Right ventricle myocardium superior (tissue), 1 donor: ENCODE measurements around the gene RPS6KC1. TPM values are rescaled to one million over a fixed set of nuclear protein-coding genes. Genes with fewer than 3 reads are reported as not detected.
A peak's percentile ranks its signal among the peaks of the same experiment; 100 is the strongest.

Experiments used
- ATAC-seq: fragments of 200-7000 bp; cut with Tn5 transposase; one replicate; pipeline ENCODE4 v1.9.1; 2020; ENCODE audit warnings: mild to moderate bottlenecking; ENCODE audit not compliant: poor library complexity
- DNase-seq: peaks from one replicate; pipeline ENCODE4 v3.0.0-alpha.2; 2020
- intact Hi-C: fragments of 100-400 bp; cut with DNase I; formaldehyde crosslinking; loops from one replicate; pipeline ENCODE4 v1.11.2; 2022
- total RNA-seq: library from RNA; stranded (reverse); fragmentation: NEBNext Ultra II Directional; extraction: Animal tissue kit (Norgen Biotek cat#: 25700); gene quantifications from one replicate; pipeline ENCODE4 v1.2.1, GENCODE V29; 2021
- donor health status: DM: no; HTN: yes; CAD: no; lungs with severe emphysema.

RPS6KC1 gene
- total RNA-seq, 1 donor from 2014 or later = 9.7 TPM

DNA sequence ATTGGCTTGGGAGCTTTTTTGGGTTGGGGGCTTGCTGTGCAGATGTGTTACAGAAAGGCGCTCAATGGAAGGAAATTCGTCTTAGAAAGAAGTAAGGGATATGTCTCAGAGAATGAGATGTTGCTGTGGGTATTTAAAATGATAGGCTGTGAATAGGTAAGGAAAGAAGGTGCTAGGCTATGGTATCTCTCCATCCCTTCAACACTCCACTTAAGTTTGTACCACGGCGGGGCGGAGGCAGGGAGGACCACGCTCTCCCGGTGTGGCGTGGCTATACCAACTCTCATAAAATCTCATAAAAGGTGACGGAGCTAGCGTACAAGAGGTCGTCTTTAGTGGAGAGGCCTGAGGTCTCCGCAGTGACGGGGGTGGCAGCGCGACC, 305 bp upstream of the RPS6KC1 start:
- ATAC-seq (peak; percentile 67), DNase-seq (no peak)
- intact Hi-C loops = no loop called here

DNA sequence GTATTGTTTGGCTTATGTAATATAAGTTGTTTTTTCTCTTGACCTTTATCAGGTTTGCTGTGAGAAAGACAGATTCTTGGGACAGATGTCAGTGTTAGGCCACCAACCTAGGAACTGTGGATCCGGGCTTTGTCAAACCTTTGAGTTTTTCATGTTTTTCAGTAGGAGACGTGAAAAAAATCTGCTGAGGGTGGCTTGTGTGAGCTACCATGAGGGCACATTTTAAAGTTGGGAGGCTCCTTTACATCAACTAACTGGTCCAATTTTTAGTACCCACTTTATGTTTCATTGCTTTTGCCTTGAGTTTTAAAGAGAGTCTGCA, 801 bp downstream of the RPS6KC1 start:
- intact Hi-C loops = no loop called here
- DNase-seq = no peak
- no peak for ATAC-seq

DNA sequence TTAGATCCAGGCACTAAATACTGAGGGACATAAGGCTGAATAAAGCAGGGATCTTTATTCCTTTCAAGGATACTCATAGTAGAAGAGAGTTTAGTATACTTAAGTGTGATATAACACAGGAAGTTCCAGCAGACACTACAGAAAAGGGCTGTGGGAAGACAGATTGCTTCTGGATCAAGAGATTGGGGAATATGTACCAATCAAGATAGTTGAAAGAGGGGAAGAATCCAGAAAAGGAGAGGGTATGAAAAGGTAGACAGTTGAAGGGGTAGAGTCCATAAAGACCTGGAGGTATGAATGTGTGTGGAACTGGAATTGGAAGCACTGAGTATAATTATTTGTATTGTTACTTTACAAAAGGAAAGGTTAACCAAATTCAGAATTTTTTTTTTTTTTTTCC, 2.4 kb downstream of the RPS6KC1 start:
- no peak for ATAC-seq
- intact Hi-C loops = no loop called here
- no peak for DNase-seq

DNA sequence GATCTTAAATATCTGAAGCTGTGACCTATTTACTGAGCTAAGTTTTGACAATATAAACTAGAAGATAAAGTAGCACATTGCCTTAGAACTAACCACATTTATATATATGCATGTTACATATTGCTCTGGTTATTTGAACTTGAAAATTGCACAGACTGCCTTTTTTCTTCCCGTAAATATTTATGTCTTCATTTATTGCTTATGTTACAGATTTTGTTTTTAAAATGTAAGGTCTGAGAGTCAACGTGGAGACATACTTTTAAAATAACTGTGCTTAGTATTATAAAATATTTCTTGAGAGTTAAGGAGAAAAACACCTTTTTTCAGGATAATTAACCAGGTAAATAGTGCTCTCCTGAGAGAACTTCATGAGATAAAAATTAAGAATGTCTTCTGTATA, 3.1 kb downstream of the RPS6KC1 start:
- intact Hi-C loops = no loop called here
- ATAC-seq (no peak), DNase-seq (no peak)

DNA sequence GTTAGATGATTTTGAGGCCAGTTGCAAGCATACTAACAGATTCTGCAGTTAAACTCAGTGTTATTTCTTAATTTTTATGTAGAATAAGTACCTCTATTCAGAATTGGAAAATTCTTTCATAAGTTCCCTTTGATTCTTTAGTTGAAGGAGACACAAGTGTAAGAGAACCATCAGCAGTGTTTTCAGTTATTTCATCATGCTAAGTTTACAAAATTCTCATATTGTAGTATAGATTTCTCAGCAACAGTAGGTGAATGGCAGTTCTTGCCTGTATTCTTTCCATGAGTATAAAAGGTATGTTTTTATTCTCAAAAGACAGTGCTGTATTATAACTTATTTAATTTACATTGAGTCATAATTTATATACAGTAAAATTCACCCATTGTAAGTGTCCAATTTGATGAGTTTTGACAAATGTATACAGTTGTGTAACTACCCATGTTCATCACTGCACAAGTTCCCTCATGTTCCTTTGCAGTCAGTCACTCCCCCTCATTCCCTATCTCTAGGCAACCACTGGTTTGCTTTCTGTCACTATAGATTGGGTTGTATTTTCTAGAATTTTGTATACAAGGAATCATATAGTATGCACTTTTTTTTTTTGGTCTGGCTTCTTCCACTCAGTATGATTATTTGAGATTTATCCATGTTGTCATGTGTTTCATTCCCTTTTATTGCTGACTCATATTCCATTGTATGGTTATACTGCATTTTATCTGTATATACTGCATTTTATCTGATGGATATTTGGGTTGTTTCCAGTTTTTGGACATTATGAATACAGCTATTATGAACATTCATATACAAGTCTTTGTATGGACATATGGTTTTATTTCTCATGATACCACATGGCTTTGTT, 3.9 kb downstream of the RPS6KC1 start:
- DNase-seq (no peak), ATAC-seq (no peak)
- intact Hi-C loops = no loop called here

DNA sequence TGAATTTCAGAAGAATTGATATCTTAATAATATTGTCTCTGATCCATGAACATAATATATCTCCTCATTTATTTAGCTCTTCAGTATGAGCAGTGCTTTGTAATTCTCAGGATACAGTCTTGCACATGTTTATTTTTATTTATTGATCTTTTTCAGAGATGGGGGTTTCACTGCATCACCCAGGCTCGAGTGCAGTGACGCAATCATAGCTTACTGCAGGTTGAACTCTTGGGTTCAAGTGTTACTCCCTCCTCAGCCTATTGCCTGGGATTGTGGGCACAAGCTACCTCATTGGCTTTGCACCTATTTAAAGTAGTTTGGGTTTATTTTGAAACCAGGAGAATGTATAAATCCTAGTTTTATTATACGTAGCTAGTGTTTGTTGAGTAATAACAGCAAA, 4.7 kb downstream of the RPS6KC1 start:
- ATAC-seq = no peak
- no peak for DNase-seq
- intact Hi-C loops = no loop called here

DNA sequence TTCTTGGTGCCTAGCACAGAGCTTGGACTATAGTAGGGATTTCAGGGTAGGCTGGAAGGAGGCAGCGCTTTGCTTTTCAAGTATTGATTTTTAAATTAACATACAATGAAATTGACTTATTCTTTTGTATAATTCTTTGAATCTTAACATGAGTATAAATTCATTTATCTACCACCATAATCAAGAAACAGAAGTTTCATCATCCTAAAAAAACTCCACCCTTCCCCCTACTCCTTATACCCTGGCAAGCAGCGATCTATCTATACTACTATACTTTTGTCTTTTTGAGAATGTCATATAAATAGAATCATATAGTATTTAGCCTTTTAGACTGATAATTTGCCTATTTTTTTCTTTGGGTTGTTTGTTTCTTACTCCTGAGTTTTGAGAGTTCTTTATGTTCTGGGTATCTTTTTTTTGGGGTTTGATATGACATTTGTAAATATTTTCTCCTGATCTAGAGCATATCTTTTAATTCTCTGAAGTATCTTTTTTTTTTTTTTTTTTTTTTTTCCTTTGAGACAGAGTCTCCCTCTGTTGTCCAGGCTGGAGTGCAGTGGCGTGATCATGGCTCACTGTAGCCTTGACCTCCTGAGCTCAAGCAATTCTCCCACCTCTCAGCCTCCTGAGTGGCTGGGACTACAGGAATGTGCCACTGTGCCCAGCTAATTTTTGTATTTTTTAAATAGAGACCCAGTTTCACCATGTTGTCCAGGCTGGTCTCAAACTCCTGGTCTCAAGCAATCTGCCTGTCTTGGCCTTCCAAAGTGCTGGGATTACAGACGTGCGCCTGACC, 6.4 kb downstream of the RPS6KC1 start:
- no peak for DNase-seq
- intact Hi-C loops = no loop called here
- ATAC-seq = no peak

DNA sequence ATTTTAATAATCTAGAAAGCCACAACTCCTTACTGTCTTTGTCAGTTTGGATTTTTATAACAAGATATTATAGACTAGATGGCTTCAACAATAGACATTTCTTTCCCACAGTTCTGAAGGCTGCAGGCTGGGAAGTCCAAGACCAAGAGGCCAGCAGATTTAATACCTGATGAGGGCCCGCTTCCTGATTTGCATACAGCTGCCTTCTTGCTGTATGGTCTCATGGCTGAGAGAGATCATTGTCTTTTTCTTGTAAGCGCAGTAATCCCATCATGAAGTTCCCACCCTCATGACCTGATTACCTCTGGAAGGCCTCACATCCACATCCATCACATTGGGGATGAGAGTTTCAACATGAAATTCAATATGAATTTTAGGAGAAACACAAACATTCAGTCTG, 9.8 kb downstream of the RPS6KC1 start:
- no peak for ATAC-seq
- intact Hi-C loops = no loop called here

DNA sequence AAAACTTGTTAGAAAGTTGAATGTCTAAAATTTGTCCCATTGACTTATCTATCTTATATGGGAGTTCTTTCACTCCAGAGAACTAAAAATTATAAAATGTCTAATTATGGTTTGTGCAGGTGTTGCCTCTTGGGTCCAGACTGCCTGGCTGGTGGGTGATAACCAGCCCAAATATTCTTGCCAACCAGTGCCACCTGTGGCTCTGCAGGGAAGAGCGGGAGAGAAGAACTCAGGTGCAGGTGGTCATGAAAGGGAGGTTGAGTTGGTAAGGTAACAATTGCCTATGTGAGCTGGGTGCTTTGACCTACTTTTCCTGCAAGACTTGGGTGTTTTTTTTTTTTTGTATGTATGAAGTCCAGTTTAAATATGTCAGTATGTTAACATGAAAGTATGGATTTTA, 10.2 kb downstream of the RPS6KC1 start:
- DNase-seq = no peak
- intact Hi-C loops = no loop called here
- ATAC-seq = no peak

More for the DNA sequence above, 9.8 kb downstream of the RPS6KC1 start:
- no peak for DNase-seq

DNA sequence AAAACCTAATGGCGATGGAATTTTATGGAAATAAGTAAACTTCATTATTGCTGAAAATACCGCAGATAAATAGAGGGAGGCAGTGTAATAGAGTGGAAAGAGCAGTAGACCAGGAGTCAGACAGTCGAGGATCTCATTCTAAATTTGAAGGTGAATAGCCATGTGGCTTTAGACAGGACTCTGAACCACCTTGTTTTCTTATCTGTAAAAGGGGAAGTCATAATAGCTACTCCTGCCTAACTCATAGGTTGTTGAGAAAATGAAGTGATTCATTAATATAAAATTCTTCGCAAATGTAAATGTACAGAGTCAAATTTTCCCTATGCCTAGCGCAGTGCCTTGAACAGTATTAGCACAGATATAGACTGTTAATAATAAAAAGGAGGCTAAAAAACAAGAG, 14.8 kb downstream of the RPS6KC1 start:
- ATAC-seq = no peak
- DNase-seq = no peak
- intact Hi-C loops = no loop called here

DNA sequence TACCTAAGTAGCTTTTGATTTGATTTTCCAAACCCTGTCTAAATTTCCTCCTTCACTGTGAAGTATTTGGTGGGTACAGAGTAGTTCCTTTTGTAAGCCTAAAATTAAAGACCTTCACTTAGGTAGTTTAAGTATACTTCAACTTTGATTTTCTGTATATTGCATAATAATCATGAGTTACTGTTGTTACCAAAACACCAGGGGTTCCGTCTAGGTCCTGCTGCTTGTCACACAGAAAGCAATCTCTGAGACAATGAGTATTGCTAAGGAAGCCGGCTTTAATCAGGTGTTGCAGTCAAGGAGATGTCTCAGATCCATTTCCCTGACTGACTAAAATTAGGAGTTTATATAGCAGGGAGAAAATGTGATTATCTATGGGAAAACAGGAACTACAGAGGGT, 15.3 kb downstream of the RPS6KC1 start:
- no peak for DNase-seq
- no peak for ATAC-seq
- intact Hi-C loops = no loop called here

DNA sequence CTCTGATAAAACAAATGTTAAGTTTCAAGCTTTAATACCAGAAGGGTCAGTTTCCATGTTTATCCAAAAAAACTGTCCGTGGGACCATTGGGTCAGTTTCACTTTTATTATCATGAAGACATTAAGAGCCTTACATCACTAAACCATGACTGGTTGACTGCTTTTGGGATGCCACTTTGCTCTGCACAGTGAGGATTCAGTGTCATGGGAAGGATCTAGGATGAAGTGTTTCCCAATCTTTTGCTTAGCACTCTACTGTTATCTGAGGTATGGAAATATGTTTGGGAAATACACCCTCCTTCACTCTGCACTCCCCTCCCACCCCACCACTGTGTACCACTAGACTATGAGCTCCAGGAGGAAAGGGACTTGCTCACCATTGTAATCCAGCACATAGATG, 16.3 kb downstream of the RPS6KC1 start:
- no peak for DNase-seq
- ATAC-seq = no peak
- intact Hi-C loops = no loop called here

DNA sequence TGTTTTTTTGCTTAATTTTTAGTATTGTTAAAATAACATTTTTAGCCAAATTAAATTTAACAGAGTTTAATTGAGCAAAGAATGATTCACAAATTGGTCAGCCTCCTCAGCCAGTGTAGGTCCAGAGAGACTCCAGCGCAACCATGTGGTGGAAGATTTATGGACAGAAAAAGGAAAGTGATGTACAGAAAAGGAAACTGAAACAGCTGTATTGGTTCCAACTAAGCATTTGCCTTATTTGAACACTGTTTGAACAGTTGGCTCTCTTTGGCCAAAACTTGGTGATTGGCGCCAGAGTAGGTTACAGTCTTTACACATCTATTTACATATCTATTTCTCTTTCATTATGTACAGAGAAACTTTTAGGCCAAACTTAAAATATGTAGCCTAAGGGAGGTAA, 19.4 kb downstream of the RPS6KC1 start:
- no peak for DNase-seq
- no peak for ATAC-seq
- intact Hi-C loops = no loop called here

DNA sequence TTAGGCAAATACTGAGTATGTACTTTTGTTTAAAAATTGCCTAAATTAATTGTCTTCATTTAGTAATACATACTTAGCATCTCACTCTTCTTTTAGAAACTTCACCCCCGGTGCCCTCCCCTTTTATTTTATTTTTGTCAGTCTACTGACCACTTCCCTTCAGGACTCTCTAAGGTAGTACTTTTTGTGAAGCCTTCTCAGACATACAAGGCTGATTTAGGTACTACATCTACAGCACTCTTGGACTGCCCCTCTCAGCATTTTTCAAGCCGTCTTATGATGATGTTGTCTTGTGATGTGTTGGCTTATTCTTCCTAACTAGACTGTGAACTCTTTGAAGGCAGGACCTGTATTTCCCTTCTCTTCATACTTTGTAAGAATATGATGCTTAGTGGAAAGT, 24.7 kb downstream of the RPS6KC1 start:
- ATAC-seq = no peak
- intact Hi-C loops = no loop called here
- DNase-seq = no peak

DNA sequence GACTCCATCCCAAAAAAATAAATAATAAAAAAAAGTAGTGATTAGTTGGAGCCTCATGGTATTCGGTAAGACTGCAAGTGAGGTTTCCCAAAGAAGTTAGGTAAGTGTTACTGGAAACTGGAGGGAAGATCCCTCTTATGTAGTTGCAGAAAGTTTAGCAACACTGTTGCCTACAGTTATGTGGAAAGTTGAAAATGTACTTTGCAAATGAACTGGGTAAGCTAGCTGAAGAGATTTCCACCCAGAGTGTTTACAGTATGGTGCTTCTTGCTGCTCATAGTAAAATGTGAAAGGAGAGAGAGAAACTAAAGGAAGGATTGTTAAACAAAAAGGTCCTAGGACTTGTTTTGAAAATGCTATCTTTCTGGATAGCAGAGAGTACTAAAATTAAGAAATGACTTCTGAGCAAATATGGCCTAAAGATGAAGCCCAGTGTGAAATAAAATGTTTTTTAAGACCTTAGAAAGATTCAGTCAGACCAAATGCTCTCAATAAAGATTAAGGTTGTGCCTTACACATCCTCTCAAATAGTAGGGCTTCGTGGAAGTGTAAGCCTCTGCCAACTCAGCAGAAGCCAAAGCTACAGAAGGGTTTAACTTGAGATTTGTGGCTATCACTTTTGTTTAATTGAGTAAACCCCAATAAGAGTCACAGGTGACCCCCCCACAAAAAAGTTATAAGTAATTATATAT, 31.5 kb downstream of the RPS6KC1 start:
- no peak for DNase-seq
- no peak for ATAC-seq
- intact Hi-C loops = no loop called here

DNA sequence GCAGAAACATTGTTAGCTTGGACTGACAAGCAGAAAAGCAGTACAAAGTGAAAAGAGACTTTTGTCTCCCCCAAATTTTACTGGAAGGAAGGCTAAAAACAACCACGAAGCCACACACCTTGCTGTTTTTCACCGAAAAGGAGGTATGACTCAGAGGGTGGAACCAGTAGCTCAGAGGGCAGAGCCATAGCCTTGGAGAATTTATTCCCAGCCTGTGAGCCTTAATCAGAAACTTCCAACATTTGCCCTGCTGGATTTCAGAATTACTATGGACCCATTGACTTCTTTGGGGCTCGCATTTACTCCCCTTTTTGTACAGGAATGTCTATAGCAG, 32.0 kb downstream of the RPS6KC1 start:
- DNase-seq (no peak), ATAC-seq (no peak)
- intact Hi-C loops = no loop called here

DNA sequence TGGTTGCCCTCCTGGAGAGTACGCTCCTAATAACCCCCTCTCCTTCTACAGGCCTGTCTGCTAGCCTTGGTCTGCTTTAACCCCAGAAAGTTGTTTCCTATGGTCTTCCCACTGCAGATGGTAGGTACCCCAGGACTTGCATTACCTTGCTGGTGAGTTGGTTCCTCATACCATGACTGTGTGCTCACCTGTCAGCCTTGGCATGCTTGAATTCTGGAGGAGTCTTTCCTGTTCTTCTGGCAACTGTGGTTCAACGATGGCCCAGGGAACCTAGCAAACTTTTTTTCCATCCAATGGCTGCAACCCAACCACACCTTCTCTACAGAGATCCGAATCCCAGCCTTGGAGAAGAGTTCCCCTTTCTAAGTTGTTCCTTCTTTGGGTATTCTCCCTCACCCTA, 36.9 kb downstream of the RPS6KC1 start:
- ATAC-seq = no peak
- intact Hi-C loops = no loop called here
- no peak for DNase-seq

DNA sequence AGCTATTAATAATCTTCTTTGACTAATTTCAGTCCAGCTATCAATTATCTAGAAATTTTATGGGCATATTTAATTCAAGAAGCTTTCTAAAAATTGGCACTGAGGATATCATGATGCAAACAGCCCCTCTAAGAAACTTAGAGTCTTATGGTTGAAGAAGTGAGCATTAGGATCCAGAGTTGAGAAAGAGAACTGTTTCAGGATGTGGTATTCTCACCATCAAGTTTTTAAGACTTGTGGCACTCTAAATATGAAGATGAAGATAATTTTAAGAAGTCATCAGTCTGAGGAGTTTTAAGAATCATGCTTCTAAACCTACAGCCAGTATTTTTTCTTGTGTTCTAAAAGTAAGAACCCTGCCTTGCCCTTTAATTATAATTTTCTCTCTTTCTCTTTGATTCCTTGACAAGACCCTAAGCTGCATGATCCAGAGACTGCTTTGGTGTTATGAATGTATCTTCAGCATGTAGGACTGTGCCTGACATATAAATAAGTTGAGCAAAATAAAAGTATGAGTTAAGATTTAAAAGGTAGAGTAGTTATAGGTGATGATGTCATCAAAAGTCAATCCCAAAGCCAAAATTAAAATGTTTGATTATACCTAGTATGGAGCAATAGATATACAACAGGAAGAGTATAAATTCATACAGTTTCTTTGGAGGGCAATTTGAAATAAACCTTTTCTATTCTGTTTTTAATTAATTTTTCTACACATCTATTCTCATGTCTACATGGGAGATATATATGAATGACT, 39.1 kb downstream of the RPS6KC1 start:
- ATAC-seq (no peak), DNase-seq (no peak)
- intact Hi-C loops = no loop called here

DNA sequence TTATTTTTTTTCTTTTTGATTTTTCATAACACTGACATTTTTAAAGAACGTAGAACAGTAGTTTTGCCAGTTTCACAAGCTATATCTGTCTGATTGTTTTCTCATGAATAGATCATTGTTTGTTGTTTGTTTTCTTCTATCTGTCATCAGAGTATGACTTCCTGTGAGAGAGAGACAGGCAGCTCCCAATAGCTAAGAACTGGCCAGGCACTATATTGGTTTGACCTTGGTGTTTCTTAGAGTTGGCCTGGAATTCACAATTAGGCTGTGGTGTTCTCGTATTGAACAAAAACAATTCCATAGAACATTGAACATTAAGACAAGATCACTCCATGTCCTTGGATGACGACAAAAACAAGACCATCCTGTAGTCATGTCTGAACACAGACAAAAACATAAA, 43.4 kb downstream of the RPS6KC1 start:
- DNase-seq (no peak), ATAC-seq (no peak)
- intact Hi-C loops = no loop called here
